Raji (cell line): ENCODE results near the gene ABCB11.

Source experiments
- POLR2A ChIP-seq: IDR thresholded peaks from 2 replicates; pipeline ENCODE4 v1.6.1; 2011; ENCODE audit warnings: low read depth, low read length, control low read depth; ENCODE audit not compliant: insufficient read depth

ABCB11 gene

GRCh38 chr2:169018390-169018789 lies 12.7 kb downstream of the ABCB11 start:
- no peak for TF ChIP-seq POLR2A

DNA sequence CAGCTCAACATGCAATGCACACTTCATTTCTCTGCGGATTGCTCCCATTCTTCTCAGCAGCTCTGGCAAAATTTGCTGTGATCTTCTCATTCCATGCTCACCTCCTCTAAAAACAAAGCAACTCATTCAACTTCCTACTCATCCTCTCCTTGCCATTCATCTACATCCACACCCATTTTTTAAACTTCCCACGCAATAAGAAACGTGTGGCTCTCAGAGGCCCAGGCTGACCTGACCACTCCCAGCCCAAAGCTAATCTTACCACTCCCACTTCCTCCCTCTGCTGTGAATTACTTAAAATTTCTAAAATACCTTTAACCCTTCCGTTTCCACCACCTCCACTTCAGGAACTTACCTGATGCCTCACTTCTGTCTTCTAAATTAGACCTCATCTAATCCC lies 15.2 kb downstream of the ABCB11 start:
- TF ChIP-seq POLR2A: no peak

GRCh38 chr2:169014780-169015179 lies 16.3 kb downstream of the ABCB11 start:
- TF ChIP-seq POLR2A: no peak

- no peak for TF ChIP-seq POLR2A
Observed at GRCh38 chr2:169013628-169014026, 17.5 kb downstream of the ABCB11 start.

GRCh38 chr2:169012812-169013627 lies 18.1 kb downstream of the ABCB11 start:
- TF ChIP-seq POLR2A: no peak

- TF ChIP-seq POLR2A: no peak
Observed at GRCh38 chr2:169011698-169012097, 19.4 kb downstream of the ABCB11 start.

DNA sequence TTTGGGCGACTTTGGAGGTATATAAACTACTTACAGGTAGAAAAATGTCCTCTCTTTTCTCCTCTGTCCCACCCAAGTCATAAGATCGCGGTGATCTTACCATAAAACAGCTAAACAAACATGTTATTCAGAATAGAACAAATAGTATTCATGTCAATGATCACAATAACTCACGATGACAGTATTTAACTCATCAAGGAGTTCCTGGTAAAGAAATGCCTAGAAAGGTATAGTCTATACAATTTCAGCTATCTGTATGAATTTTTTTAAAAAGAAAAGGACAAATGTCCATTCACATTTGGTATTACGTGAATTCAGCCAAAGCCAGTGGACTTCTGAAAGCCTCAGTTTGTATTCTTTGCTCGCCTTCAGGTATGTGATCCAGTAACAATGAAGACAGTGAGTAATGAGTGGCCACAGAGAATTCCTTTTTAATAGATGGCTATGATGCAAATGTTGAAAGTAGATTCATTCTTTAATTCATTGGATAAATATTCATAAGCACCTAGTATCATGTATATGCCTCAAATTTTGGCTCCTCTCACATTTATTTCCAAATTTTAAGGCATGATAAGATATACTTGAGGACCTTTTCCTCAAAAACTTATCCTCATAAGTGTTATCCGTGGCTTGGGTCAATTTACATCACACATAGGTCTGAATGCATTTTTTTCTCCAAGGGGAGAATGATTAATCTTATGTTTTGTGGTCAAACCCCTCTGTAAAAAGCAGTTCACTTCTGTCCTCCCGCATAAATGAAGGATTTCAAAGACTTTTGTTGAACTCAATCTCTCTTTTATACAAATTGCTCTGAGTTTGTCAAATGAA lies 20.3 kb downstream of the ABCB11 start:
- no peak for TF ChIP-seq POLR2A

DNA sequence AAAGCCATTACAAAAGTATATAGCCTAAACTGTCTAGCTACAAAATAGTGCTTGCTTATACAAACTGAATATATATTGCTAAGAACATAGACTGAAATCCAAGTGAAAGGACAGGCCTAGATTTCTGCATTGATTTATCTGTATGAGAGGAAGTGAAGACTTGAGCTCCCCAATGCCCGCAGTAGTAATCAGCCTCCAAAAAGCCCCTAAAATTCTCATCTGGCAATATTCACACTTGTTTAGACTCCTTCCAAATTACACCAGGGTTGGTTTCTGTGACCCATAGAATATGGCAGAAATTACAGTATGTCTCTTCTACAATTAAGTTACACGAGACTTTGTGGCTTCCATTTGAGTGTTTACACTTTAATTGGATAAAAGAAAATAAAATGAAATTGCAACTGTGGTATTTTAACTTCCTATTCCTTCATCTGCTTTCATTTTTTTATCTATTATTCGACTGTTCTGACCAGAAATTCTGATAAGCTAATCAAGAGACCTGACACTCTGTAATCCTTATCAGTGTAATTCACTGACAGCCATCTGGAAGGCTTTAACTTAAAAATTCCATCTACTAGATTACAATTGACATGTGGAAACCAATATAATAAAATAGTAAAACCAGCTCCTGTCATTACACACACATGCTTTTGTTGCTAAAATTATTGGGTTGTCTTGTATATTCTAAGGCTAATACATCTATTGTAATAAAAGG lies 21.1 kb downstream of the ABCB11 start:
- TF ChIP-seq POLR2A: no peak

DNA sequence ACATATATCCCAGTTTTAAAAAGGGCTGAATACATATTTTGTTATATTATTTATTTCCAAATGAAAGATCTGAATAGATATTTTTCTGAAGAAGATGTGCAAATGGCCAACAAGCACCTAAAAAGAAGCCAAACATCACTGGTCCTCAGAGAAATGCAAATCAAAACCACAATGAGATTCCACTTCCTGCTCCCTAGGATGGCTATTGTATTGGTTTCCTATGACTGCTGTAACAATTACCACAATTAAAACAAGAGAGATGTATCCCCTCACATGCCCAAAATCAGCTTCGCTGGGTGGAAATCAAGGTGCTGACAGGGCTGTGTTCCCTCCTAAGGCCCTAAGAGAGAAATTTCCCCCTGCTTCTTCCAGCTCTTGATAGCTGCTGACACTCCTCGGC lies 23.2 kb downstream of the ABCB11 start:
- TF ChIP-seq POLR2A: no peak

- no peak for TF ChIP-seq POLR2A
Observed at GRCh38 chr2:169007356-169007755, 23.8 kb downstream of the ABCB11 start.

DNA sequence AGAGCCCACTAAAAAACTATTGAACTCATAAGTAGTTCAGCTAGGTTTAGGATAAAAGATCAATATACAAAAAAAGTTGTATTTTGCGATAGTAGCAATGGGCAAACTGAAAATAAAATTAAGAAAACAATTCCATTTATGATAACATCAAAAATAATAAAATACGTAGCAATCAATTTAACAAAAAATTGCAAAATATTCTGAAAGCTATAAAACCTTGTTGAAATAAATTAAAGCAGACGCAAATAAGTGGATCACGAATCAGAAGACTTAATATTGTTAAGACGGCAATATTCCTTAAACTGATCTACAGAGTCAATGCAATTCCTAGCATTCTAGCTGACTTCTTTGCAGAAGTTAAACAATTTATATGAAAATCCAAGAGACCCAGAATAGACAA lies 24.5 kb downstream of the ABCB11 start:
- TF ChIP-seq POLR2A: no peak

DNA sequence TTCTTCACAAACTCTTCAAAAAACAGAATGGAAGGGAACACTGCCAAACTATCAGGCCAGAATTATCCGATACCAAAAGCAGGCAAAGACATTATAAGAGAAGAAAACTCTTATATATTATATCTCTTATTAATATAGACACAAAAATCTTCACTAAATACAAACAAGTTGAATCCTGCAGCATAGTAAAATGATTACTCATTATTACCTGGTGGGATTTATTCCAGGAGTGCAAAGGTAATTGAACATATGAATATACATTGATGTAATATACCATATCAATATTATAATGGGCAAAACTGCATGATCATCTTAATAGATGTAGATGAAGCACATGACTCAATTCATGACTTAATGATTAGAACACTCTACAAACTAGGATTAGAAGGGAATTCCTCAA lies 25.1 kb downstream of the ABCB11 start:
- no peak for TF ChIP-seq POLR2A

GRCh38 chr2:169005080-169005598 lies 26.0 kb downstream of the ABCB11 start:
- no peak for TF ChIP-seq POLR2A

GRCh38 chr2:169002161-169002738 lies 28.9 kb downstream of the ABCB11 start:
- TF ChIP-seq POLR2A: no peak
